Smooth muscle cell (in vitro differentiated cells): ENCODE results near the gene UBA7. TPM values are rescaled to one million over a fixed set of nuclear protein-coding genes. Genes with fewer than 3 reads are reported as not detected.
A peak's percentile ranks its signal among the peaks of the same experiment; 100 is the strongest.

Experiments used
- DNase-seq: peaks from one replicate; lab custom pipeline; 2025; ENCODE audit not compliant: unreplicated experiment; lab: John Stamatoyannopoulos, UW
- H2AFZ ChIP-seq: fragments of 200-600 bp; sonication (generic); 2 replicates; pipeline ENCODE4 v1.6.0; 2016; ENCODE audit warnings: antibody characterized with exemption, low read depth, mild to moderate bottlenecking
- H3F3A ChIP-seq: fragments of 200-600 bp; sonication (generic); 2 replicates; pipeline ENCODE4 v1.6.0; 2017; ENCODE audit warnings: antibody characterized with exemption, low read depth
- H3K27ac ChIP-seq: fragments of 200-600 bp; sonication (generic); 2 replicates; pipeline ENCODE4 v1.5.1; 2016; ENCODE audit warnings: low read depth, mild to moderate bottlenecking
- H3K27me3 ChIP-seq: fragments of 200-600 bp; sonication (generic); 2 replicates; pipeline ENCODE4 v1.6.1; 2016; ENCODE audit warnings: low read depth, mild to moderate bottlenecking
- H3K36me3 ChIP-seq: fragments of 200-600 bp; sonication (generic); 2 replicates; pipeline ENCODE4 v1.5.1; 2016; ENCODE audit warnings: low read depth
- H3K4me1 ChIP-seq: fragments of 200-600 bp; sonication (generic); 2 replicates; pipeline ENCODE4 v1.5.1; 2016; ENCODE audit warnings: low read depth
- H3K4me2 ChIP-seq: fragments of 200-600 bp; sonication (generic); 2 replicates; pipeline ENCODE4 v1.6.0; 2016; ENCODE audit warnings: mild to moderate bottlenecking
- H3K4me3 ChIP-seq: fragments of 200-600 bp; sonication (generic); 2 replicates; pipeline ENCODE4 v1.5.1; 2016; ENCODE audit warnings: mild to moderate bottlenecking
- H3K79me2 ChIP-seq: fragments of 200-600 bp; sonication (generic); 2 replicates; pipeline ENCODE4 v1.6.0; 2016; ENCODE audit warnings: low read depth, mild to moderate bottlenecking
- H3K9ac ChIP-seq: fragments of 200-600 bp; sonication (generic); 2 replicates; pipeline ENCODE4 v1.6.0; 2016; ENCODE audit warnings: low read depth
- H3K9me3 ChIP-seq: fragments of 200-600 bp; sonication (generic); replicated peaks from 2 replicates; pipeline ENCODE4 v1.5.1; 2016; ENCODE audit warnings: low read depth
- H4K20me1 ChIP-seq: fragments of 200-600 bp; sonication (generic); 2 replicates; pipeline ENCODE4 v1.6.0; 2016; ENCODE audit warnings: low read depth
- CTCF ChIP-seq: fragments of 200-600 bp; sonication (generic); IDR thresholded peaks from 2 replicates; pipeline ENCODE4 v1.5.1; 2017; ENCODE audit warnings: borderline replicate concordance, mild to moderate bottlenecking, antibody characterized with exemption; ENCODE audit not compliant: insufficient read depth, poor library complexity, severe bottlenecking
- WGBS: methylation state at CpG from one replicate; pipeline ENCODE4 v1.1.7; 2016; ENCODE audit warnings: low lambda C conversion rate; 5-methylcytosine and 5-hydroxymethylcytosine counted together
- polyA plus RNA-seq: library from polyadenylated mRNA; unstranded; fragments of >200 nt; fragmentation: Nextera tagmentation; extraction: Ambion mirVana; gene quantifications from 2 replicates; pipeline ENCODE4 v1.2.1, GENCODE V29; 2016
- total RNA-seq: library from RNA; depleted of rRNA; stranded (reverse); fragments of >200 nt; gene quantifications from 2 replicates; pipeline ENCODE4 v1.2.3, GENCODE V29; 2014

Gene UBA7
- total and polyA plus RNA-seq, 2 experiments from 2014 or later: 6.6 to 6.9 TPM

- Histone ChIP-seq H3K4me1 (peaks cover 7% of the 10 kb centered on the region), H3K36me3 (no peaks in the 10 kb centered on the region), H3K9ac (peak overlapping the region; percentile 62), H3K9me3 (no peaks in the 10 kb centered on the region), H3K4me2 (peak overlapping the region; percentile 97), H2AFZ (peak overlapping the region; percentile 97), H3K4me3 (peak overlapping the region; percentile 74), H3K79me2 (no peaks in the 10 kb centered on the region), H4K20me1 (no peaks in the 10 kb centered on the region), H3K27me3 (no peaks in the 10 kb centered on the region), H3K27ac (no peak overlapping the region), H3F3A (no peaks in the 10 kb centered on the region)
- 78% methylated on average over 5 of the region's 5 CpGs for whole genome bisulfite sequencing
- no peak for DNase-seq
- no peak for TF ChIP-seq CTCF
Observed at GRCh38 chr3:49855662-49856061, 41.9 kb upstream of the UBA7 start.

GRCh38 chr3:49845694-49846093, 31.9 kb upstream of the UBA7 start:
- no peak for DNase-seq
- 96% methylated on average over 3 of the region's 3 CpGs for WGBS
- Histone ChIP-seq H2AFZ (no peak overlapping the region), H3K9me3 (no peaks in the 10 kb centered on the region), H3K4me1 (no peaks in the 10 kb centered on the region), H3K36me3 (no peaks in the 10 kb centered on the region), H3K4me3 (no peak overlapping the region), H3K9ac (no peak overlapping the region), H3K27ac (no peak overlapping the region), H4K20me1 (no peaks in the 10 kb centered on the region), H3K4me2 (no peak overlapping the region), H3F3A (no peaks in the 10 kb centered on the region), H3K27me3 (no peaks in the 10 kb centered on the region), H3K79me2 (no peaks in the 10 kb centered on the region)
- no peak for TF ChIP-seq CTCF

- no peaks in the 10 kb centered on the region for H3K36me3 ChIP-seq
- DNase-seq: no peak
- no peaks in the 10 kb centered on the region for H3K4me1 ChIP-seq
- TF ChIP-seq CTCF: no peak
- no peak overlapping the region for H3K9ac ChIP-seq
- no peak overlapping the region for H2AFZ ChIP-seq
- H3K4me2 ChIP-seq: no peak overlapping the region
- no peaks in the 10 kb centered on the region for H4K20me1 ChIP-seq
- H3K27me3 ChIP-seq: no peaks in the 10 kb centered on the region
- H3K79me2 ChIP-seq: no peaks in the 10 kb centered on the region
- no peak overlapping the region for H3K4me3 ChIP-seq
- no peaks in the 10 kb centered on the region for H3K9me3 ChIP-seq
- 79% methylated on average over 5 of the region's 5 CpGs for WGBS
- H3K27ac ChIP-seq: no peak overlapping the region
- no peaks in the 10 kb centered on the region for H3F3A ChIP-seq
Observed at GRCh38 chr3:49844464-49845183, 30.9 kb upstream of the UBA7 start.
